Posterior cingulate gyrus (tissue), 11 donors: ENCODE measurements around the gene HS3ST4.
A peak's percentile ranks its signal among the peaks of the same experiment; 100 is the strongest.
"Not testable (repeated sequence)": the region's sequence is repeated elsewhere in the genome, so short reads cannot be mapped to it uniquely, and the experiment has no call there.

Experiments
- DNase-seq, 10 donors: peaks; one replicate each; pipeline versions ENCODE4 v3.0.0 to v3.0.0-alpha.2; 2020 to 2021; ENCODE audit warnings: mixed read lengths in 3 of 10
- intact Hi-C: fragments of 100-400 bp; cut with DNase I; formaldehyde crosslinking; loops from one replicate; pipeline ENCODE4 v1.15.1; 2023

Gene HS3ST4

GRCh38 chr16:25729188-25729915 is 37.6 kb downstream of the HS3ST4 start:
- intact Hi-C loops = no loop called here
- no peak for DNase-seq

DNA sequence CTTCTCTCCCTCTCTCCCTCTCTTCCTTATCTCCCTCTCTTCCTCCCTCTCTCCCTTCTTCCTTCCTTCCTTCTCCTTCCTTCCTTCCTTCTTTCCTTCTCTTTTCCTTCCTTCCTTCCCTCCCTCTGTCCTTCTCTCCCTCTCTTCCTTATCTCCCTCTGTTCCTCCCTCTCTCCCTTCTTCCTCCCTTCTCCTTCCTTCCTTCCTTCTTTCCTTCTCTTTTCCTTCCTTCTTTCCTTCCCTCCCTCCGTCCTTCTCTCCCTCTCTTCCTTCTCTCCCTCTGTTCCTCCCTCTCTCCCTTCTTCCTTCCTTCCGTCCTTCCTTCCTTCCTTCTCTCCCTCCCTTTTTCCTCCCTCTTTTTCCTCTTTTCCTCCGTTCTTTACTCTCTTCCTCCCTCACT is 38.6 kb downstream of the HS3ST4 start:
- DNase-seq = no peak
- intact Hi-C loops = no loop called here

DNA sequence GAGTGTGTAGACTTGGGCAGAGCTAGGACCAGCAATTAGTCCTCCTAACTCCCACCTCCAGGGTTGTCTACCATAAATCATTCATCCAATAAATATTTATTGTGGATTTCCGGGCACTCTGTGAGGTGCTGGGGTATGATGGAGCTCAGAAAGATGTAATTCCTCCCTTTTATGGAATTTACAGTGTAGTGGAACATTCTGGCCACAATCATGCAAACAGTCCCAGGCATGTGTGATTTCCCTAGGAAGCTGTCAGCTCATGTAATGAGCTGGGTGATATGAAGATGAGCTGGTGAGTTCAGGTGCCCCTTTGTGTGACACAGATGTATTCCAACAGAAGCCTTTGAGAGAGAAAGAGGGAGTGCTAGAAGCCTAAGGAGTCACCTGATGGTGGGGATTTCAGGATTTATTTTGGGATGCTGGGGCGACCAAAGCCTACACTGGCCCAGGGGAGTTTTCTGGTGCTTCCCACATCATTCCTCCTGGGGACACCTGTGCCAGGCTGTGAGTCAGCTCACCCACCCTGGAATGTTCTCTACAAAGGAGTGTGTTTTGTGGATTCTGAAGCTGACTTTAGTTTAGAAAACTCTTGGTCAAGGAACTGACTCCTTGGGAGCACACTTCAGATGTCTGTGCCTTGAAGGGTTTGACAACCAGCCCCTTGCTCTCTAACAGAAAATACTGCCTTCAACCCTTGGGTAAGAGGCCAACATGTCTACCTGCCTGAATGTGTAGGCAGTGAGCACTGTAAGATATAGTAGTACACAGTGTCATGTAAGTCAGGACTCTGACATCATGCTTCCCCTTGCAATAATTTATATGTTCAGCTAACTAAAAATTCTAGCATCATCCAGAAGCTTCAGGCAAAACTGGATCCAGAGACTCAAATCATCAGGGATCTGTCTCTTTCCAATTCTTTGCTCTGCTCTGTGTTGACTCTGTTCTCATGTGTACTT is 42.9 kb downstream of the HS3ST4 start:
- DNase-seq = no peak
- intact Hi-C loops = no loop called here

GRCh38 chr16:25735645-25736044 is 43.9 kb downstream of the HS3ST4 start:
- DNase-seq = no peak
- intact Hi-C loops = no loop called here

- no peak for DNase-seq
- intact Hi-C loops = no loop called here
Measured at GRCh38 chr16:25747160-25747758, 55.5 kb downstream of the HS3ST4 start.

GRCh38 chr16:25748092-25748654 is 56.4 kb downstream of the HS3ST4 start:
- no peak for DNase-seq
- intact Hi-C loops = no loop called here

DNA sequence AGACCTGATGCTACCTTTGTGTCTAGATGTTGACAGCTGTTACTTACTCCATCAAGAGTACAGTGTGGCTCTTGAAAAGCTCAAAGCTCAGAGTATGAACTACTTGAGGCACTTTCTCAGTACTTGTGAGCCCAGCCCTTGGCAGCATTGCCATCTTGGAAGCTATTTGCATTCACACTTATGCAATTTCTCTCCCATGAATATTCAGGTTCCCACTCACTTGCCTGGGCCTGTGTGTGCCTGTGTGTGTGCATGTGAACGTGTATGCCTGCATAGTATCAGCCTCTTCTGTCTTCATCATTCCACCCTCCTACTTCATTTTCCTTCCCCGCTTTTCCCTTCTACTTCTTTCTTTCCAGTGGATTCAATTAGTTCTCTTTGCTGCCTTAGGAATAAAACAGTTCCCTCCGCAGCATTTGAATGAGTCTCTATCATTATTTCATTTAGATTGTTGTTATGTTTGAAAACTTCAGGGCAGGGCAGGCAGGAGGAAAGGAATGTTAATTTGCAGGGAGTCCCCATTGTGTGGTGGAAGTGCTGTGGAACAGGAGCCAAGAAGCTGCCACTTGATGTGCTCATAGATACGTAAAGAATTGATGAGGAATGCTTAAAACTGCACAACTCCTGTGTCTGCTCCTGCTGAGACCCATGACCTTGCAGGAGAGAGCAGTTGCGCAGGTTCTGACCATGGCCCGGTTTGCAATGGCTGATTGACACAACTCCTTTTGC is 58.9 kb downstream of the HS3ST4 start:
- intact Hi-C loops = no loop called here
- DNase-seq = peak in 5 of 10 donors; percentile 14 to 87 (median 46)

GRCh38 chr16:25751230-25751835 is 59.6 kb downstream of the HS3ST4 start:
- intact Hi-C loops = no loop called here
- no peak for DNase-seq

GRCh38 chr16:25764466-25764865 is 72.7 kb downstream of the HS3ST4 start:
- no peak for DNase-seq
- intact Hi-C loops = no loop called here

GRCh38 chr16:25771216-25771615 is 79.5 kb downstream of the HS3ST4 start:
- intact Hi-C loops = no loop called here
- no peak for DNase-seq

- DNase-seq = no peak
- intact Hi-C loops = no loop called here
Measured at GRCh38 chr16:25771812-25772568, 80.2 kb downstream of the HS3ST4 start.

- DNase-seq, intact Hi-C loops: not testable (repeated sequence)
Measured at GRCh38 chr16:25776214-25776613, 84.5 kb downstream of the HS3ST4 start.

DNA sequence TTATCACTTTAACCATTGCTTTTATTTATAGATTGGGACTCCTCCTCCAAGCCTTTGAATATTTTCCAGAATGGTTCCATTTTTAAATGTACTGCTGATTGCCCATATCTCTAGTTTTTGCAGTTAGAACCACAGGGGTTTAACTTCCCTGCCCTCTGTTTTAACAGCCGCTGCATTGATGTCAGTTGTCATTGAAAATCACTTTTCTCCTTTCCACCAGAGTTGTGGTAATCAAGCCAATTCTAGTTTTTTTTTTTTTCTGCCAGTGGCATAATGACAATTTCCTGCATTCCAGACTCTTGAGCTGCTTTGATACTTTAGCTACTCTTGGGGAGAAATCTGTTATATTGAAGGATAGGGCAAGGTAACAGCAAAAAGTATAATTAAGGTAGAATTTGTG is 91.5 kb downstream of the HS3ST4 start:
- intact Hi-C loops = no loop called here
- no peak for DNase-seq

GRCh38 chr16:25785361-25785760 is 93.6 kb downstream of the HS3ST4 start:
- DNase-seq = no peak
- intact Hi-C loops = no loop called here

DNA sequence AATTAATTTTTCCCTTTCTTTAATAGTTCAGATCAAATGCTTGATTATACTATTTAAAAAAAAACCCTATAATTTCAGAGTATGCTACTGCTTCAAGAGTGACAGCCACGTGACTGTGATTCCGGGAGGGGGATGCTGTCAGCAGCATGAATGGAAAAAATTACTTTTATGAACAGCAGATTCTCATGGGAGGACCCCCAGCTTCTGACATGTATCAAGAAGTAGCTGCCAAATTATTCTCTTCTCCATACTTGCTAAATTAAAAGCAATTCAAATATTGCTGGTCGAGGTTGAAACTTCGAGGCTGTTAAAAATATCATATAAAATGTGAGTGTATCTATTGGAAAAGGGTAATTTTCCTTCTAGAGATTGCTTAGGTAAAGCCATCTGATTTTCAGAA is 95.0 kb downstream of the HS3ST4 start:
- intact Hi-C loops = no loop called here
- no peak for DNase-seq

GRCh38 chr16:25788637-25789036 is 96.9 kb downstream of the HS3ST4 start:
- intact Hi-C loops = no loop called here
- no peak for DNase-seq

DNA sequence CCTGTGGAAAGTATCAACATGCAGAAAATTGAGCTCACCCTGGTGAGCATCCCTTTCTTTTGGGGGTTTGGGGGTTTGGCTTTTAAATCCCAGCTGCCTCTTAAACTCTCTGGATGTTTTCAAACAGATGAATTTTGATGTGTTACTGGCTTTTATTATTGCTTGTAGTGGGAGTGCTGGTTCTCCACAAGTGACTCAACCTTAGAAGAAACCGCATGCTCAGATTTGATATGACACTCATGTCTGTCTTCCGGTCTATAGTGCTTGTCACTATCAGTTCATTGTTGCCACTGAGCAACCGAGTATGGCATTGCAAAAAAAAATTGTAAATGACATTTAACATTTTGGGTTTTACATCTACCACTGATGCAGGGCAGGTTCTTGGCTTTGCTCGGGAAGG is 104.5 kb downstream of the HS3ST4 start:
- intact Hi-C loops = no loop called here
- DNase-seq = no peak

DNA sequence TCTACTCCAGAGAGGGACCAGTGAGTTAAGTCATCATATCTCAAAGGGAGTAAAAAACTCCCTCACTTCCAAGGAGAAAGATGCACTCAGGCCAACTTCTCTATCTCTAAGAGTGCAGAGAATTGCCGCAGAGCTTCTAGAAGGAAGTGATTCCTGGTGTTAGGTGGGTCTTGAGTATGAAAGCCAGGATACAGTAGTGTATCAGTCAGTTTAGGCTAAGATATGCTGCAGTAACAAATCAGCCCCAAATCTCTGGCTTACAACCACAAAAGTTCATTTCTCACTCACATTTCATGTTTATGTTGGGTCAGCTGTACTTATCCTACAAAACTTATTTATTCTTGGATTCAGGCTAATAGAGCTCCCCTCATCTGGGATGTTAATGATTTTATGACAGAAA is 106.3 kb downstream of the HS3ST4 start:
- intact Hi-C loops = no loop called here
- DNase-seq = no peak

DNA sequence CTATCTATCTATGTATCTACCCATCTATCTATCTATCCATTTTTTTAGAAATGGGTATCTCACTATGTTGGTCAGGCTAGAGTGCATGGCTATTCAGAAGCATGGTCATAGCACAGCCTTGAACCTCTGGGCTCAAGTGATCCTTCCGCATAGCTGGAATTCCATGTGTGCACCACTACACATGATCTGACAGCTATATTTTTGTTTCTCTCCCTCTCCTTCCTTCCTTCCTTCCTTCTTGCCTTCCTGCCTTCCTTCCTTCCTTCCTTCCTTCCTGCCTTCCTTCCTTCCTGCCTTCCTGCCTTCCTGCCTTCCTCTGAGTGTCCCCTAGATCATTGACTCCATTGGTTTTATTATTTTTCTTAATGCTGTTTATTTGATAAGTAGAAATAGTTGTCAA is 108.1 kb downstream of the HS3ST4 start:
- intact Hi-C loops = no loop called here
- no peak for DNase-seq
